Fibroblast of the aortic adventitia (primary cell): ENCODE measurements around the gene ITPRIP. TPM values are rescaled to one million over a fixed set of nuclear protein-coding genes. Genes with fewer than 3 reads are reported as not detected.

Experiments
- DNase-seq: peaks from one replicate; pipeline ENCODE4 v3.0.0-alpha.2; 2010; ENCODE audit warnings: low read depth
- H3K4me3 ChIP-seq: 2 replicates; pipeline ENCODE4 v1.5.1; 2011; ENCODE audit warnings: low read depth, mild to moderate bottlenecking, control low read depth, low read length, moderate library complexity
- total RNA-seq: library from RNA; depleted of rRNA; stranded (reverse); fragments of >200 nt; gene quantifications from 2 replicates; pipeline ENCODE4 v1.2.3, GENCODE V29; 2012; ENCODE audit warnings: low replicate concordance
- TF ChIP-seq, protein P1 (sequence below): IDR thresholded peaks from 2 replicates; pipeline ENCODE4 v1.5.1; 2011; ENCODE audit warnings: mild to moderate bottlenecking, low read length, control low read depth, inconsistent platforms; ENCODE audit not compliant: insufficient read depth

ITPRIP gene
- total RNA-seq, 1 donor = 15.7 TPM

DNA sequence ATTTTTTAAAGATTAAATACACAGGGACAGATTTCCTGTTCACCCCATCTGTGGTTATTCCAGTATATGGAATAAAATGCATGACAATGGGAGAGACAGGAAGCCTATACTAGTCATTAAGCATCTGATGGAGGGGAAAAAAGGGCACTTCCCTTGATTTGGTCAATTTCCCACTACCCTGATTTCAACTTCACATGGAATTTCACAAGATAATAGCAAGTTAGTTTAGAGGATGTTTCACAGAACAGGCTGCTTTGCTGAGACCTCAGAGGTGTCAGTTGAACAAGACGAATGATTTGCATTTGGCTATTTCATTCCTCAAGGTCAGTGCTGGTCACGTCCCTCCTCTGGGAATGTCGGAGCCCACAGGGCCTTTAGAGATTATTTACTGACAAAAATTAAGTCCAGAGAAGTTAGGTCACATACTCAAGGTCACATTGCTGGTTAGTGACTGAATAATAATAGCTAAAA is 4.7 kb upstream of the ITPRIP start:
- TF ChIP-seq, protein P1, sequence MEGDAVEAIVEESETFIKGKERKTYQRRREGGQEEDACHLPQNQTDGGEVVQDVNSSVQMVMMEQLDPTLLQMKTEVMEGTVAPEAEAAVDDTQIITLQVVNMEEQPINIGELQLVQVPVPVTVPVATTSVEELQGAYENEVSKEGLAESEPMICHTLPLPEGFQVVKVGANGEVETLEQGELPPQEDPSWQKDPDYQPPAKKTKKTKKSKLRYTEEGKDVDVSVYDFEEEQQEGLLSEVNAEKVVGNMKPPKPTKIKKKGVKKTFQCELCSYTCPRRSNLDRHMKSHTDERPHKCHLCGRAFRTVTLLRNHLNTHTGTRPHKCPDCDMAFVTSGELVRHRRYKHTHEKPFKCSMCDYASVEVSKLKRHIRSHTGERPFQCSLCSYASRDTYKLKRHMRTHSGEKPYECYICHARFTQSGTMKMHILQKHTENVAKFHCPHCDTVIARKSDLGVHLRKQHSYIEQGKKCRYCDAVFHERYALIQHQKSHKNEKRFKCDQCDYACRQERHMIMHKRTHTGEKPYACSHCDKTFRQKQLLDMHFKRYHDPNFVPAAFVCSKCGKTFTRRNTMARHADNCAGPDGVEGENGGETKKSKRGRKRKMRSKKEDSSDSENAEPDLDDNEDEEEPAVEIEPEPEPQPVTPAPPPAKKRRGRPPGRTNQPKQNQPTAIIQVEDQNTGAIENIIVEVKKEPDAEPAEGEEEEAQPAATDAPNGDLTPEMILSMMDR = no peak
- no peak overlapping the region for H3K4me3 ChIP-seq
- DNase-seq = no peak

DNA sequence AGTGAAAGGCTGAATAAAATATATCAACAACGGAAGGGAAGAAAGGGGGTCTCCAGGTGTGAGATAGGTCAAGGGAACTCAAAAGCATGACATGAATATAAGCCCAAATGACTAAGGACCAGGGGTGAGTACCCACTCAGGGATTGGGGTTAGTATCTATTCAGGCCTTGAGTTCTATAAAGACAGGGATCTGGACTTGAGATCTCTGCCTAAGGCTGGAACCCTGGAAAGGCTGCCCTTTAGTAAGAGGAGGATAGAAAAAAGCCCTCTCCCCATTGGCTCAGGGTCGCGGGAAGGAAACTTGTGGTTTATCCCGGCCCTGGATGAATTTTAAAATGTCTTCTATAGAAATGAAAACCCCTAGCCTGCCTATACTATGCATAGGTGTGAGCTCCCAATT is 2.4 kb upstream of the ITPRIP start:
- H3K4me3 ChIP-seq = no peak overlapping the region
- TF ChIP-seq, protein P1 = no peak
- no peak for DNase-seq

DNA sequence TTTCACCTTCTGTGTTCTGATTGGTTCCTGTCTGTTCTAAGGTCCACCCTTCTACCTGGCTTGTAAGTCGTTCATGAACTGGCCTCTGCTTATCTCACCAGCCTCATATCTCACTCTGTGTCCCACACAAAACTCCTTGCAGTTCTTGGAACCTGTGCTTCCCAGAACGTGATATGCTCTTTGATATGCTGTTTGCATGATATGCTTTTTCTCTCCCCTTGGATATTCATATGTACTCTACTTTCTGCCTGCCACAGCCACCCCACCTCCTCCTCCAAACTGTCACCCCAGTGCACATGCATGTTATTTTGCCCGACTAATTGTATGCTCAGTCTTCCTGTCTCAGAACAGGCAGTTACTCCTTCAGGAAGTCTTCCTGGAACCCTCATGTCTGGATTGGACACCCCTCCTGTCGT is 1.9 kb upstream of the ITPRIP start:
- no peak overlapping the region for H3K4me3 ChIP-seq
- DNase-seq = no peak
- TF ChIP-seq, protein P1 = no peak

- peak overlapping the region; percentile 92 for H3K4me3 ChIP-seq
- TF ChIP-seq, protein P1 = no peak
- peak; percentile 90 for DNase-seq
These were observed 1.3 kb upstream of the ITPRIP start for GRCh38 chr10:104339469-104340110.

DNA sequence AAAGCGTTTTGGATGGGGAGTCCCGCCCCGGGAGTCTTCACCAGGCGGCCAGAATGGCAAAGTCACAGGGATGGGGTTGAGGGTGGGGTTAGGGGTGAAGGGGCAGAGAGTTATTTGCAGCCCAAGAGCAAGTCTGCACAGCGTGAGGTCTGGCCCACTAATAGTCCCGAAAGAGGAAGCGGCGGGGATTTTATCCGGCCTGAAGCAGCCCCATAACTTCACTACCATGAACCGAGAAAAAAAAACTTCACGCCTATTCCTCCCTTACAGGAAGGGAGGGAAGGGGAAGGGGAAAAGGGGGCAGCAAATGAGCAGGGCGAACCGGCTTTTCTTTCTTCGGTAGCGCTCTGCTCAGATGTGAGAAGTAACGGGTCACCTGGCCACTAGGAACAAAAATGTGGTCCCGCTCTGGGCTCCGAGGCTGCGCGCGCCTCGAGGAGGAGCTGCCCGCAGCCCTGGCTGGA is 712 bp downstream of the ITPRIP start:
- peak; percentile 50 for DNase-seq
- H3K4me3 ChIP-seq = peak overlapping the region; percentile 92
- TF ChIP-seq, protein P1 = no peak

GRCh38 chr10:104336821-104337467 is 1.3 kb downstream of the ITPRIP start:
- peak; percentile 87 for DNase-seq
- TF ChIP-seq, protein P1 = no peak
- H3K4me3 ChIP-seq = peak overlapping the region; percentile 92
